HCT116 (cell line): ENCODE results near the gene GRIPAP1. TPM values are rescaled to one million over a fixed set of nuclear protein-coding genes. Genes with fewer than 3 reads are reported as not detected.

Experiments used
- ATAC-seq: fragments of 200-7000 bp; cut with Tn5 transposase; 2 replicates; pipeline ENCODE4 v1.9.1; 2020; ENCODE audit warnings: mild to moderate bottlenecking, moderate library complexity
- BruUV-seq: library from RNA; stranded (reverse); fragments of 400-500 nt; replicated peaks from 2 replicates; lab custom pipeline; 2021; lab: Mats Ljungman, UMichigan
- CTCF ChIA-PET: fragments of 300-600 bp; sonication (Branson Sonifier 250); formaldehyde crosslinking; loops from one replicate; lab custom pipeline; 2021; ENCODE audit warnings: antibody characterized with exemption; lab: Charles Lee
- POLR2A ChIA-PET: fragments of 300-600, 350-600 bp; sonication (Branson Sonifier 250); formaldehyde crosslinking; loops from one replicate; lab custom pipeline; 2021; ENCODE audit warnings: antibody characterized with exemption; lab: Charles Lee
- RAD21 ChIA-PET, 2 experiments: fragments of 300-600 bp; sonication (Branson Sonifier 250); formaldehyde crosslinking; loops; one replicate each; lab custom pipeline; 2023; ENCODE audit warnings: low total read pairs in 2 of 2; ENCODE audit not compliant: uncharacterized antibody in 2 of 2, unreplicated experiment in 2 of 2, low non-redundant PET in 1 of 2; lab: Charles Lee
- DNase-seq: peaks from one replicate; pipeline ENCODE4 v3.0.0-alpha.2; 2010; ENCODE audit warnings: low read depth, low spot score
- H2AFZ ChIP-seq: fragments of 200-600 bp; shearing (Covaris generic), sonication (generic); 2 replicates; pipeline ENCODE4 v1.6.1; 2017; ENCODE audit warnings: low read depth, mixed run types, mixed read lengths, antibody characterized with exemption, low read length; ENCODE audit not compliant: poor library complexity, severe bottlenecking
- H3K27ac ChIP-seq: 2 replicates; pipeline ENCODE4 v1.5.1; 2012; ENCODE audit warnings: low read depth, low read length
- H3K27me3 ChIP-seq: fragments of 200-600 bp; sonication (generic); 2 replicates; pipeline ENCODE4 v1.6.1; 2016; ENCODE audit warnings: mixed run types, low read length, mixed read lengths; ENCODE audit not compliant: insufficient read depth
- H3K36me3 ChIP-seq, 2 experiments: fragments of 200-500 bp in 1 of 2; fragments of 200-600 bp in 1 of 2; sonication (Bioruptor generic) in 1 of 2; sonication (generic) in 1 of 2; 2 replicates each; pipeline versions ENCODE4 v1.5.1 to v1.6.1; 2014 to 2016; ENCODE audit warnings: low read length in 2 of 2, inconsistent platforms in 1 of 2, mixed read lengths in 1 of 2, mixed run types in 1 of 2; ENCODE audit not compliant: insufficient read depth in 2 of 2, control insufficient read depth in 1 of 2
- H3K4me1 ChIP-seq, 2 experiments: fragments of 200-600 bp in 1 of 2; sonication (generic) in 1 of 2; 2 replicates each; pipeline versions ENCODE4 v1.5.1 to v1.6.1; 2012 to 2017; ENCODE audit warnings: low read length in 2 of 2, inconsistent platforms in 1 of 2, mild to moderate bottlenecking in 1 of 2, mixed read lengths in 1 of 2, mixed run types in 1 of 2, moderate library complexity in 1 of 2; ENCODE audit not compliant: insufficient read depth in 2 of 2, control insufficient read depth in 1 of 2
- H3K4me2 ChIP-seq: fragments of 200-600 bp; sonication (generic); 2 replicates; pipeline ENCODE4 v1.6.1; 2017; ENCODE audit warnings: mixed run types, low read length, mixed read lengths
- H3K4me3 ChIP-seq, 2 experiments: fragments of 200-600 bp in 1 of 2; sonication (generic) in 1 of 2; replicated peaks in 1 of 2; 2 replicates each; pipeline ENCODE4 v1.5.1; 2011 to 2016; ENCODE audit warnings: low read length in 2 of 2, control low read depth in 1 of 2, low read depth in 1 of 2, mild to moderate bottlenecking in 1 of 2, mixed read lengths in 1 of 2, mixed run types in 1 of 2
- H3K79me2 ChIP-seq: fragments of 200-600 bp; sonication (generic); 2 replicates; pipeline ENCODE4 v1.6.1; 2017; ENCODE audit warnings: mild to moderate bottlenecking, mixed run types, low read length, moderate library complexity, mixed read lengths; ENCODE audit not compliant: insufficient read depth
- H3K9ac ChIP-seq: fragments of 200-600 bp; sonication (generic); 2 replicates; pipeline ENCODE4 v1.6.1; 2016; ENCODE audit warnings: low read length, mixed read lengths
- H3K9me2 ChIP-seq: fragments of 200-600 bp; sonication (generic), shearing (Covaris generic); 2 replicates; pipeline ENCODE4 v1.6.1; 2017; ENCODE audit warnings: mixed run types, mild to moderate bottlenecking, moderate library complexity; ENCODE audit not compliant: insufficient read depth
- H3K9me3 ChIP-seq, 2 experiments: fragments of 200-500 bp in 1 of 2; fragments of 200-600 bp in 1 of 2; sonication (Bioruptor generic) in 1 of 2; sonication (generic) in 1 of 2; 2 replicates each; pipeline ENCODE4 v1.6.1; 2014 to 2017; ENCODE audit warnings: low read length in 2 of 2, mixed read lengths in 2 of 2, inconsistent platforms in 1 of 2, low read depth in 1 of 2, mild to moderate bottlenecking in 1 of 2, mixed run types in 1 of 2, moderate library complexity in 1 of 2; ENCODE audit not compliant: control insufficient read depth in 1 of 2, insufficient read depth in 1 of 2
- H4K20me1 ChIP-seq: fragments of 200-600 bp; sonication (generic), shearing (Covaris generic); 2 replicates; pipeline ENCODE4 v1.6.1; 2017; ENCODE audit warnings: mixed run types, mild to moderate bottlenecking, moderate library complexity; ENCODE audit not compliant: insufficient read depth
- CEBPB ChIP-seq: IDR thresholded peaks from 2 replicates; pipeline ENCODE4 v1.6.1; 2012; ENCODE audit warnings: low read depth
- EGR1 ChIP-seq: IDR thresholded peaks from 2 replicates; pipeline ENCODE4 v1.6.1; 2012; ENCODE audit warnings: low read depth
- EZH2 ChIP-seq: fragments of 200-600 bp; sonication (generic); IDR thresholded peaks from 2 replicates; pipeline ENCODE4 v1.6.1; 2017; ENCODE audit warnings: antibody characterized with exemption, mixed run types
- EZH2phosphoT487 ChIP-seq: fragments of 200-600 bp; IDR thresholded peaks from 2 replicates; pipeline ENCODE4 v1.6.1; 2018; ENCODE audit warnings: antibody characterized with exemption, borderline replicate concordance
- FOSL1 ChIP-seq: IDR thresholded peaks from 2 replicates; pipeline ENCODE4 v1.6.1; 2012; ENCODE audit warnings: low read depth
- POLR2A ChIP-seq: IDR thresholded peaks from 2 replicates; pipeline ENCODE4 v1.7.0; 2011; ENCODE audit warnings: borderline replicate concordance; ENCODE audit not compliant: insufficient read depth, insufficient read length; ENCODE audit errors: extremely low read depth
- POLR2AphosphoS5 ChIP-seq: IDR thresholded peaks from 2 replicates; pipeline ENCODE4 v1.6.1; 2011; ENCODE audit warnings: mild to moderate bottlenecking, low read depth, low read length, moderate library complexity
- RAD21 ChIP-seq: IDR thresholded peaks from 2 replicates; pipeline ENCODE4 v1.6.1; 2012; ENCODE audit warnings: low read depth, mild to moderate bottlenecking
- SIN3A ChIP-seq: IDR thresholded peaks from 2 replicates; pipeline ENCODE4 v1.6.1; 2012; ENCODE audit warnings: low read depth
- SP1 ChIP-seq: IDR thresholded peaks from 2 replicates; pipeline ENCODE4 v1.6.1; 2012; ENCODE audit warnings: low read depth
- SRF ChIP-seq: IDR thresholded peaks from 2 replicates; pipeline ENCODE4 v1.6.1; 2012; ENCODE audit warnings: low read depth
- TCF7L2 ChIP-seq: IDR thresholded peaks from 2 replicates; pipeline ENCODE4 v1.7.0; 2011; ENCODE audit warnings: borderline replicate concordance, inconsistent platforms; ENCODE audit not compliant: insufficient read depth, insufficient read length; ENCODE audit errors: extremely low read depth
- YY1 ChIP-seq: IDR thresholded peaks from 2 replicates; pipeline ENCODE4 v1.6.1; 2011; ENCODE audit warnings: low read length, low read depth, moderate library complexity, mild to moderate bottlenecking; ENCODE audit not compliant: insufficient replicate concordance; ENCODE audit errors: extremely low read depth
- ZFX ChIP-seq: fragments of 450-650 bp; IDR thresholded peaks from 2 replicates; pipeline ENCODE4 v1.6.1; 2017
- intact Hi-C: fragments of 100-400 bp; cut with micrococcal nuclease; formaldehyde crosslinking; loops from 2 replicates; pipeline ENCODE4 v1.10.0; 2022
- total RNA-seq: library from RNA; stranded (reverse); gene quantifications from one replicate; pipeline ENCODE4 v1.2.1, GENCODE V29; 2021; ENCODE audit not compliant: unreplicated experiment
- TF ChIP-seq, protein P1 (sequence below): IDR thresholded peaks from 2 replicates; pipeline ENCODE4 v1.6.1; 2012
- TF ChIP-seq, protein P2 (sequence below): IDR thresholded peaks from 2 replicates; pipeline ENCODE4 v1.6.1; 2011; ENCODE audit warnings: mild to moderate bottlenecking, low read length, moderate library complexity; ENCODE audit not compliant: insufficient replicate concordance; ENCODE audit errors: extremely low read depth
- TF ChIP-seq, protein P3 (sequence below), 3 experiments: fragments of 200-600 bp in 1 of 3; sonication (generic) in 1 of 3; IDR thresholded peaks in 2 of 3; conservative IDR thresholded peaks in 1 of 3; 2 replicates each; pipeline ENCODE4 v1.5.1; 2012 to 2017; ENCODE audit warnings: low read depth in 2 of 3, low read length in 2 of 3, antibody characterized with exemption in 1 of 3, borderline replicate concordance in 1 of 3, control low read depth in 1 of 3, mild to moderate bottlenecking in 1 of 3, mixed read lengths in 1 of 3, mixed run types in 1 of 3, moderate library complexity in 1 of 3; ENCODE audit not compliant: insufficient read depth in 1 of 3

GRIPAP1 gene
- total RNA-seq, 1 experiment from 2014 or later, result 39.4 TPM

DNA sequence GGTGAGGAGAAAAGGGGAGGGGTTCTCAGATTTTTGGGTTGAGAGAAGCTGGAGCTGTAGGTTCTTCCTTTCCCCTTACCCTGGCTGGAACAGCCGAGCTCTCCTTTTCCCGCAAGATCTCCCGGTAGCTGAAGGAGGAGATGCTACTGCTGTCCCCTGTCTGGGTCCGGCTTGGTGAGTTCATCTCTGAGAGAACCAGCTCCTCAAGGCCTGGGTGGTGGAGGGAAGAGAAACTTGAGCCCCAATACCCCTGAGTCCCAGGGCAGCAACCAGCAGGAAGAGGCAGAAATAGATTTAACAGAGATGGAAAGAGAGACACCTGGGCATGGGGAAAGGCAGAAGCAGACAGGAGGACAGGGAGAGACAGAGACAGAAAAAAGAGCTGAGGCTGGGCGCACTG lies 23.8 kb downstream of the GRIPAP1 start:
- ChIA-PET RAD21 (no interaction called here), CTCF (no interaction called here), POLR2A (no interaction called here)
- H2AFZ ChIP-seq, result no peak overlapping the region
- no TSS peak for BruUV-seq
- H3K36me3 ChIP-seq, result peaks cover 0 to 9% of the 10 kb centered on the region in 2 experiments; a peak in 1 of 4 replicates
- H3K4me2 ChIP-seq, result no peak overlapping the region
- H4K20me1 ChIP-seq, result no peaks in the 10 kb centered on the region
- no peaks in the 10 kb centered on the region for H3K9me2 ChIP-seq
- H3K79me2 ChIP-seq, result no peaks in the 10 kb centered on the region
- ATAC-seq (no peak), DNase-seq (no peak)
- intact Hi-C loops, result no loop called here
- no peaks in the 10 kb centered on the region for H3K4me1 ChIP-seq
- H3K27ac ChIP-seq, result no peak overlapping the region
- no peak overlapping the region for H3K9ac ChIP-seq
- no peak overlapping the region for H3K4me3 ChIP-seq
- no peaks in the 10 kb centered on the region for H3K27me3 ChIP-seq
- TF ChIP-seq TCF7L2, result no peak
- no peaks in the 10 kb centered on the region for H3K9me3 ChIP-seq

DNA sequence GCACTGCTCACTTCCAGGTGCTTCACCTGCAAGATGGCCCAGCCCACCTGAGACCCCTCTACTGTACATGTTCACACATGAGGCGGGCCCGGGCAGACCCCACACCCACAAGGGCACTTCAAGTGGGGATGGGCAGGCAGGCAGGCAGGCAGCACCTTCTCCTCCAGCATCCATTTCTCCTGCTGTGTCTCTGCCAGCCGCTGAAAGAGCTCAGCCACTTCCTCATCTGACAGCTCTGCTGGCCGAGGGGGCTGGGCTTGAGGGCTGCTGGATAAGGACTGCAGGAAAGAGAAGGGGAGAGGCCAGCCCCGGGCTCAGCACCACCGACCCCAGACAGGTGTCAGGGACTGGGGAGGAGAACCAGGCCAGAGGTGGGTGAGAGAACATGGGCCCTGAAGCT lies 26.0 kb downstream of the GRIPAP1 start:
- no peak overlapping the region for H3K4me2 ChIP-seq
- no peak overlapping the region for H3K9ac ChIP-seq
- BruUV-seq, result no TSS peak
- no peaks in the 10 kb centered on the region for H4K20me1 ChIP-seq
- H3K9me3 ChIP-seq, result no peaks in the 10 kb centered on the region
- ChIA-PET RAD21 (no interaction called here), POLR2A (no interaction called here), CTCF (no interaction called here)
- DNase-seq (no peak), ATAC-seq (no peak)
- H3K27me3 ChIP-seq, result no peaks in the 10 kb centered on the region
- no peak overlapping the region for H3K4me3 ChIP-seq
- no peak overlapping the region for H2AFZ ChIP-seq
- TF ChIP-seq EZH2phosphoT487, result no peak
- no peak for TF ChIP-seq SIN3A
- no peak for TF ChIP-seq ZFX
- TF ChIP-seq, protein P1, sequence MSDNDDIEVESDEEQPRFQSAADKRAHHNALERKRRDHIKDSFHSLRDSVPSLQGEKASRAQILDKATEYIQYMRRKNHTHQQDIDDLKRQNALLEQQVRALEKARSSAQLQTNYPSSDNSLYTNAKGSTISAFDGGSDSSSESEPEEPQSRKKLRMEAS, result no peak
- no peak for TF ChIP-seq EGR1
- TF ChIP-seq, protein P2, sequence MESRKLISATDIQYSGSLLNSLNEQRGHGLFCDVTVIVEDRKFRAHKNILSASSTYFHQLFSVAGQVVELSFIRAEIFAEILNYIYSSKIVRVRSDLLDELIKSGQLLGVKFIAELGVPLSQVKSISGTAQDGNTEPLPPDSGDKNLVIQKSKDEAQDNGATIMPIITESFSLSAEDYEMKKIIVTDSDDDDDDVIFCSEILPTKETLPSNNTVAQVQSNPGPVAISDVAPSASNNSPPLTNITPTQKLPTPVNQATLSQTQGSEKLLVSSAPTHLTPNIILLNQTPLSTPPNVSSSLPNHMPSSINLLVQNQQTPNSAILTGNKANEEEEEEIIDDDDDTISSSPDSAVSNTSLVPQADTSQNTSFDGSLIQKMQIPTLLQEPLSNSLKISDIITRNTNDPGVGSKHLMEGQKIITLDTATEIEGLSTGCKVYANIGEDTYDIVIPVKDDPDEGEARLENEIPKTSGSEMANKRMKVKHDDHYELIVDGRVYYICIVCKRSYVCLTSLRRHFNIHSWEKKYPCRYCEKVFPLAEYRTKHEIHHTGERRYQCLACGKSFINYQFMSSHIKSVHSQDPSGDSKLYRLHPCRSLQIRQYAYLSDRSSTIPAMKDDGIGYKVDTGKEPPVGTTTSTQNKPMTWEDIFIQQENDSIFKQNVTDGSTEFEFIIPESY, result no peak
- TF ChIP-seq POLR2AphosphoS5, result no peak
- TF ChIP-seq FOSL1, result no peak
- no peak for TF ChIP-seq SP1
- no peak for TF ChIP-seq RAD21
- no peak for TF ChIP-seq POLR2A
- TF ChIP-seq, protein P3, sequence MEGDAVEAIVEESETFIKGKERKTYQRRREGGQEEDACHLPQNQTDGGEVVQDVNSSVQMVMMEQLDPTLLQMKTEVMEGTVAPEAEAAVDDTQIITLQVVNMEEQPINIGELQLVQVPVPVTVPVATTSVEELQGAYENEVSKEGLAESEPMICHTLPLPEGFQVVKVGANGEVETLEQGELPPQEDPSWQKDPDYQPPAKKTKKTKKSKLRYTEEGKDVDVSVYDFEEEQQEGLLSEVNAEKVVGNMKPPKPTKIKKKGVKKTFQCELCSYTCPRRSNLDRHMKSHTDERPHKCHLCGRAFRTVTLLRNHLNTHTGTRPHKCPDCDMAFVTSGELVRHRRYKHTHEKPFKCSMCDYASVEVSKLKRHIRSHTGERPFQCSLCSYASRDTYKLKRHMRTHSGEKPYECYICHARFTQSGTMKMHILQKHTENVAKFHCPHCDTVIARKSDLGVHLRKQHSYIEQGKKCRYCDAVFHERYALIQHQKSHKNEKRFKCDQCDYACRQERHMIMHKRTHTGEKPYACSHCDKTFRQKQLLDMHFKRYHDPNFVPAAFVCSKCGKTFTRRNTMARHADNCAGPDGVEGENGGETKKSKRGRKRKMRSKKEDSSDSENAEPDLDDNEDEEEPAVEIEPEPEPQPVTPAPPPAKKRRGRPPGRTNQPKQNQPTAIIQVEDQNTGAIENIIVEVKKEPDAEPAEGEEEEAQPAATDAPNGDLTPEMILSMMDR (IDR thresholded peaks at IDR 0.05 in 2 of 3, conservative IDR thresholded peaks at IDR 0.05 in 1 of 3; ENCODE audit: borderline replicate concordance in 1 of 3, insufficient read depth in 1 of 3, low read depth in 2 of 3, low read length in 2 of 3), result no peak
- TF ChIP-seq YY1, result no peak
- TF ChIP-seq CEBPB, result no peak
- TF ChIP-seq EZH2, result no peak
- no peak for TF ChIP-seq SRF
- intact Hi-C loops, result no loop called here
- H3K9me2 ChIP-seq, result no peaks in the 10 kb centered on the region
- no peaks in the 10 kb centered on the region for H3K4me1 ChIP-seq
- H3K27ac ChIP-seq, result no peak overlapping the region
- H3K79me2 ChIP-seq, result no peaks in the 10 kb centered on the region
- H3K36me3 ChIP-seq, result peaks cover 0 to 2% of the 10 kb centered on the region in 2 experiments; a peak in 1 of 4 replicates
